Left lung (tissue), 10 donors: ENCODE measurements around the gene LRSAM1. TPM values are rescaled to one million over a fixed set of nuclear protein-coding genes. Genes with fewer than 3 reads are reported as not detected.

Experiments
- ATAC-seq: fragments of 200-7000 bp; cut with Tn5 transposase; one replicate; pipeline ENCODE4 v1.9.1; 2020; ENCODE audit warnings: moderate library complexity
- DNase-seq, 4 donors: peaks; one replicate each; pipeline ENCODE4 v3.0.0-alpha.2; 2013 to 2020
- H3K27ac ChIP-seq, 2 donors: fragments of 200-600 bp; sonication (generic) in 1 of 2; one replicate each; pipeline versions ENCODE4 v1.5.0 to v1.8.0; 2020 to 2021
- H3K27me3 ChIP-seq, 2 donors: fragments of 200-600 bp; sonication (generic) in 1 of 2; one replicate each; pipeline versions ENCODE4 v1.5.0 to v1.8.0; 2020 to 2021
- H3K36me3 ChIP-seq, 2 donors: fragments of 200-600 bp; sonication (generic) in 1 of 2; one replicate each; pipeline versions ENCODE4 v1.5.0 to v1.8.0; 2020 to 2021
- H3K4me1 ChIP-seq, 2 donors: fragments of 200-600 bp; one replicate each; pipeline ENCODE4 v1.8.0; 2021
- H3K4me3 ChIP-seq, 2 donors: fragments of 200-600 bp; sonication (generic) in 1 of 2; one replicate each; pipeline versions ENCODE4 v1.5.0 to v1.8.0; 2020 to 2021; ENCODE audit warnings: mild to moderate bottlenecking in 1 of 2
- H3K9me3 ChIP-seq, 2 donors: fragments of 200-600 bp; sonication (generic) in 1 of 2; one replicate each; pipeline versions ENCODE4 v1.5.0 to v1.8.0; 2020 to 2021
- intact Hi-C, 2 donors: fragments of 100-400 bp; cut with DNase I; formaldehyde crosslinking; loops; one replicate each; pipeline versions ENCODE4 v1.11.2 to v1.14.2; 2022
- polyA plus RNA-seq, 6 donors: library from polyadenylated mRNA; unstranded; fragments of 120-200 nt; gene quantifications; one replicate each; pipeline ENCODE4 v1.2.1, GENCODE V29; 2013; ENCODE audit not compliant: insufficient read length in 6 of 6
- total RNA-seq, 2 donors: library from RNA; stranded (reverse); fragmentation: NEBNext Ultra II Directional; extraction: Animal tissue kit (Norgen Biotek cat#: 25700); gene quantifications; one replicate each; pipeline ENCODE4 v1.2.1, GENCODE V29; 2021
- TF ChIP-seq, protein P1 (sequence below), 2 donors: fragments of 200-600 bp; sonication (generic) in 1 of 2; IDR thresholded peaks; one replicate each; pipeline versions ENCODE4 v1.5.0 to v1.8.0; 2021; ENCODE audit warnings: antibody characterized with exemption in 2 of 2
- donor health status: DM: no; HTN: yes; CAD: no.
- donor health status: DM: no; HTN: no; CAD: no.

Gene LRSAM1
- total and polyA plus RNA-seq, 8 donors = 16.4 to 24.4 (median 19.4) TPM

GRCh38 chr9:127497656-127498290 lies 46.5 kb downstream of the LRSAM1 start:
- Histone ChIP-seq H3K4me3 (no peak overlapping the region), H3K9me3 (no peaks in the 10 kb centered on the region), H3K27ac (no peak overlapping the region), H3K4me1 (peaks cover 6 to 14% of the 10 kb centered on the region in 2 donors), H3K36me3 (peaks cover 0 to 97% of the 10 kb centered on the region in 2 donors), H3K27me3 (no peaks in the 10 kb centered on the region)
- intact Hi-C loops = no loop called here
- TF ChIP-seq, protein P1, sequence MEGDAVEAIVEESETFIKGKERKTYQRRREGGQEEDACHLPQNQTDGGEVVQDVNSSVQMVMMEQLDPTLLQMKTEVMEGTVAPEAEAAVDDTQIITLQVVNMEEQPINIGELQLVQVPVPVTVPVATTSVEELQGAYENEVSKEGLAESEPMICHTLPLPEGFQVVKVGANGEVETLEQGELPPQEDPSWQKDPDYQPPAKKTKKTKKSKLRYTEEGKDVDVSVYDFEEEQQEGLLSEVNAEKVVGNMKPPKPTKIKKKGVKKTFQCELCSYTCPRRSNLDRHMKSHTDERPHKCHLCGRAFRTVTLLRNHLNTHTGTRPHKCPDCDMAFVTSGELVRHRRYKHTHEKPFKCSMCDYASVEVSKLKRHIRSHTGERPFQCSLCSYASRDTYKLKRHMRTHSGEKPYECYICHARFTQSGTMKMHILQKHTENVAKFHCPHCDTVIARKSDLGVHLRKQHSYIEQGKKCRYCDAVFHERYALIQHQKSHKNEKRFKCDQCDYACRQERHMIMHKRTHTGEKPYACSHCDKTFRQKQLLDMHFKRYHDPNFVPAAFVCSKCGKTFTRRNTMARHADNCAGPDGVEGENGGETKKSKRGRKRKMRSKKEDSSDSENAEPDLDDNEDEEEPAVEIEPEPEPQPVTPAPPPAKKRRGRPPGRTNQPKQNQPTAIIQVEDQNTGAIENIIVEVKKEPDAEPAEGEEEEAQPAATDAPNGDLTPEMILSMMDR (IDR thresholded peaks at IDR 0.05) = no peak
- ATAC-seq (no peak), DNase-seq (no peak)

GRCh38 chr9:127498298-127498697 lies 47.0 kb downstream of the LRSAM1 start:
- peaks cover 0 to 97% of the 10 kb centered on the region in 2 donors for H3K36me3 ChIP-seq
- TF ChIP-seq, protein P1 (IDR thresholded peaks at IDR 0.05) = no peak
- ATAC-seq (no peak), DNase-seq (no peak)
- no peaks in the 10 kb centered on the region for H3K27me3 ChIP-seq
- peaks cover 6 to 14% of the 10 kb centered on the region in 2 donors for H3K4me1 ChIP-seq
- H3K9me3 ChIP-seq = no peaks in the 10 kb centered on the region
- intact Hi-C loops = no loop called here
- no peak overlapping the region for H3K4me3 ChIP-seq
- H3K27ac ChIP-seq = no peak overlapping the region

GRCh38 chr9:127500399-127500798 lies 49.1 kb downstream of the LRSAM1 start:
- ATAC-seq = no peak

GRCh38 chr9:127500862-127501261 lies 49.6 kb downstream of the LRSAM1 start:
- H3K9me3 ChIP-seq = no peaks in the 10 kb centered on the region
- peaks cover 0 to 98% of the 10 kb centered on the region in 2 donors for H3K36me3 ChIP-seq
- H3K27ac ChIP-seq = no peak overlapping the region
- DNase-seq (peak in 1 of 4 donors; percentile 58), ATAC-seq (no peak)
- peaks cover 0 to 3% of the 10 kb centered on the region in 2 donors for H3K4me1 ChIP-seq
- no peaks in the 10 kb centered on the region for H3K27me3 ChIP-seq
- intact Hi-C loops = no loop called here
- TF ChIP-seq, protein P1 (IDR thresholded peaks at IDR 0.05) = no peak
- no peak overlapping the region for H3K4me3 ChIP-seq

More at GRCh38 chr9:127500399-127500798, 49.1 kb downstream of the LRSAM1 start:
- Histone ChIP-seq H3K4me3 (no peak overlapping the region), H3K27ac (no peak overlapping the region), H3K4me1 (peaks cover 4 to 7% of the 10 kb centered on the region in 2 donors), H3K36me3 (peaks cover 0 to 98% of the 10 kb centered on the region in 2 donors), H3K9me3 (no peaks in the 10 kb centered on the region), H3K27me3 (no peaks in the 10 kb centered on the region)
- intact Hi-C loops = no loop called here
- TF ChIP-seq, protein P1 (IDR thresholded peaks at IDR 0.05) = no peak
- DNase-seq = no peak

DNA sequence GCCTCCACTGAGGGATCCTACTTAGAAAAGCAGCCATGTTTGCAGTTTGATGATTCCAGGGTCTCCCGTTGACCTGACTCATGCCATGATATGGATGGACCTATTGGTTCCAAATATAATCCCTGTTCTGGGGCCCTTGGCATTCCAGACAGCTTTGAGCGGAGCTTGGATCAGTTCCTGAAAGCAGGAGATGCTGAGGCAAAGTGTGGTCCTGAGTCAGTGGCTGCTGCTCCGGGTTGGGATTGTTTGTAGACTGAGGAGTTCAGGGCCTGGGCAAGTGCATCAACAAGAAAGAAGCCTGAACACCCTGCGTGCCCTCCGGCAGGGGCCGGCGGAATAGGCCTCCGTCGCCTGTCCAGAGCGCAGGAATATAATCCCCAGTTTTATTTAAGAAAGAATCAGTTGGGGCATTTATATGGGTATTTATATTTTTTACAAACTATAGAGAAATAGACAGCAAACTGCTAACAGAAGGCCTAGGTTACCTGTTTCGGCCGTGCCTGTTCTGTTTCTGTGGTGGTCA lies 50.6 kb downstream of the LRSAM1 start:
- ATAC-seq = no peak
- peaks cover 0 to 98% of the 10 kb centered on the region in 2 donors for H3K36me3 ChIP-seq
- peak in 1 of 4 donors; percentile 46 for DNase-seq

More for the DNA sequence above, 50.6 kb downstream of the LRSAM1 start:
- intact Hi-C loops = no loop called here
- H3K4me3 ChIP-seq = no peak overlapping the region
- H3K27ac ChIP-seq = no peak overlapping the region
- H3K4me1 ChIP-seq = no peaks in the 10 kb centered on the region
- H3K27me3 ChIP-seq = no peaks in the 10 kb centered on the region
- no peaks in the 10 kb centered on the region for H3K9me3 ChIP-seq
- TF ChIP-seq, protein P1 (IDR thresholded peaks at IDR 0.05) = no peak
